ENCODE results near the gene ADIPOR1.
"Not testable (repeated sequence)": the region's sequence is repeated elsewhere in the genome, so short reads cannot be mapped to it uniquely, and the experiment has no call there.

ADIPOR1 gene

GRCh38 chr1:202957733-202958543 is at the start of gene ADIPOR1:
TSS of gene ADIPOR1 (minus strand) at chr1:202958312. CDS start at chr1:202951070, 7,242 bp downstream.
- peak; percentile 90 for DNase-seq (ENCODE audit: low read depth, low spot score)

GRCh38 chr1:203006948-203007871 is 49.1 kb upstream of the ADIPOR1 start, which contains the start of gene TMEM183A:
TSS of gene TMEM183A (plus strand) at chr1:203007374. CDS start at chr1:203007466, 92 bp downstream.
- peak; percentile 99 for DNase-seq (ENCODE audit: low read depth, low spot score)

GRCh38 chr1:203005395-203006142 is 47.5 kb upstream of the ADIPOR1 start:
- DNase-seq (ENCODE audit: low read depth, low spot score) = peak; percentile 53

GRCh38 chr1:203002951-203003350 is 44.8 kb upstream of the ADIPOR1 start:
- no peak for DNase-seq (ENCODE audit: low read depth, low spot score)

GRCh38 chr1:203001986-203002385 is 43.9 kb upstream of the ADIPOR1 start:
- DNase-seq (ENCODE audit: low read depth, low spot score) = no peak

- no peak for DNase-seq (ENCODE audit: low read depth, low spot score)
These were observed 42.3 kb upstream of the ADIPOR1 start for GRCh38 chr1:203000217-203000944.

- DNase-seq (ENCODE audit: low read depth, low spot score) = peak; percentile 29
These were observed 41.0 kb upstream of the ADIPOR1 start for GRCh38 chr1:202998836-202999750.

- no peak for DNase-seq (ENCODE audit: low read depth, low spot score)
These were observed 36.6 kb upstream of the ADIPOR1 start for GRCh38 chr1:202994756-202995155.

GRCh38 chr1:202991112-202991511 is 33.0 kb upstream of the ADIPOR1 start:
- DNase-seq (ENCODE audit: low read depth, low spot score) = no peak

GRCh38 chr1:202989879-202990278 is 31.8 kb upstream of the ADIPOR1 start:
- DNase-seq (ENCODE audit: low read depth, low spot score) = no peak

GRCh38 chr1:202987922-202988583 is 29.9 kb upstream of the ADIPOR1 start:
- DNase-seq (ENCODE audit: low read depth, low spot score) = no peak

- DNase-seq (ENCODE audit: low read depth, low spot score) = no peak
These were observed 29.1 kb upstream of the ADIPOR1 start for GRCh38 chr1:202987255-202987654.

GRCh38 chr1:202986120-202986519 is 28.0 kb upstream of the ADIPOR1 start:
- not testable (repeated sequence) for DNase-seq (ENCODE audit: low read depth, low spot score)

- no peak for DNase-seq (ENCODE audit: low read depth, low spot score)
These were observed 24.8 kb upstream of the ADIPOR1 start for GRCh38 chr1:202982715-202983430.

- no peak for DNase-seq (ENCODE audit: low read depth, low spot score)
These were observed 23.8 kb upstream of the ADIPOR1 start for GRCh38 chr1:202981939-202982338.

GRCh38 chr1:202979459-202979858 is 21.3 kb upstream of the ADIPOR1 start:
- no peak for DNase-seq (ENCODE audit: low read depth, low spot score)

GRCh38 chr1:202976633-202977032 is 18.5 kb upstream of the ADIPOR1 start:
- DNase-seq (ENCODE audit: low read depth, low spot score) = no peak

GRCh38 chr1:202974856-202975255 is 16.7 kb upstream of the ADIPOR1 start:
- no peak for DNase-seq (ENCODE audit: low read depth, low spot score)

- no peak for DNase-seq (ENCODE audit: low read depth, low spot score)
These were observed 13.9 kb upstream of the ADIPOR1 start for GRCh38 chr1:202972046-202972445.

Data from ELF-1 (cell line).